Neural cell (in vitro differentiated cells): Measurements from ENCODE around the gene SPRY4.

ENCODE experiments used
- EZH2 ChIP-seq: fragments of 200-600, 300-800 bp; shearing (Covaris generic), sonication (generic); IDR thresholded peaks from 2 replicates; pipeline ENCODE4 v1.6.1; 2014; ENCODE audit warnings: antibody characterized with exemption, low read length, borderline replicate concordance, mild to moderate bottlenecking; ENCODE audit not compliant: insufficient read depth, poor library complexity, severe bottlenecking
- MXI1 ChIP-seq: fragments of 450-650 bp; conservative IDR thresholded peaks from 2 replicates; pipeline ENCODE4 v1.6.1; 2014; ENCODE audit warnings: antibody characterized with exemption, mild to moderate bottlenecking; ENCODE audit not compliant: poor library complexity, severe bottlenecking
- POLR2AphosphoS5 ChIP-seq: IDR thresholded peaks from 2 replicates; pipeline ENCODE4 v1.6.1; 2012
- TF ChIP-seq, protein P1 (sequence below): IDR thresholded peaks from 2 replicates; pipeline ENCODE4 v1.6.1; 2012; ENCODE audit warnings: borderline replicate concordance
- TF ChIP-seq, protein P2 (sequence below): fragments of 450-650 bp; IDR thresholded peaks from 2 replicates; pipeline ENCODE4 v1.5.1; 2014; ENCODE audit warnings: antibody characterized with exemption, mild to moderate bottlenecking, moderate library complexity; ENCODE audit not compliant: poor library complexity, severe bottlenecking

DNA sequence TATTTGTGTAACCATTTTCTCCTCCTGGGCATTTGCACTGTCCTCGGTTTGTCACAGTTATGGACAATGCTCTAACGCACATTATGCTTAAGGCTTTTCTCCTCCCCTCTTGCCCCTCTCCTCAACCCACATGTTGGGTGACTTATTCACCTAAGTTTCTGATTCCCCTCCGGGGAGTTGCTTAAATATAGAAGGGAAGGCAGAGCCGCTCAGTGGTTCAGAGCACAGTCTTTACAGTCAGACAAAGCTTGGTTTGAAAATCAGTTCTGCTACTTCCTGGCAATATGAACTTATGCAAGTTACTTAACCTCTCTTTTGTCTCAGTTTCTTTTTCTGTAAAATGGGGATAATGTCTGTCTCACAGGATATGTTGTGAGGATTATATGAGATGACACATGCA lies 41.2 kb upstream of the SPRY4 start:
- TF ChIP-seq, protein P1, sequence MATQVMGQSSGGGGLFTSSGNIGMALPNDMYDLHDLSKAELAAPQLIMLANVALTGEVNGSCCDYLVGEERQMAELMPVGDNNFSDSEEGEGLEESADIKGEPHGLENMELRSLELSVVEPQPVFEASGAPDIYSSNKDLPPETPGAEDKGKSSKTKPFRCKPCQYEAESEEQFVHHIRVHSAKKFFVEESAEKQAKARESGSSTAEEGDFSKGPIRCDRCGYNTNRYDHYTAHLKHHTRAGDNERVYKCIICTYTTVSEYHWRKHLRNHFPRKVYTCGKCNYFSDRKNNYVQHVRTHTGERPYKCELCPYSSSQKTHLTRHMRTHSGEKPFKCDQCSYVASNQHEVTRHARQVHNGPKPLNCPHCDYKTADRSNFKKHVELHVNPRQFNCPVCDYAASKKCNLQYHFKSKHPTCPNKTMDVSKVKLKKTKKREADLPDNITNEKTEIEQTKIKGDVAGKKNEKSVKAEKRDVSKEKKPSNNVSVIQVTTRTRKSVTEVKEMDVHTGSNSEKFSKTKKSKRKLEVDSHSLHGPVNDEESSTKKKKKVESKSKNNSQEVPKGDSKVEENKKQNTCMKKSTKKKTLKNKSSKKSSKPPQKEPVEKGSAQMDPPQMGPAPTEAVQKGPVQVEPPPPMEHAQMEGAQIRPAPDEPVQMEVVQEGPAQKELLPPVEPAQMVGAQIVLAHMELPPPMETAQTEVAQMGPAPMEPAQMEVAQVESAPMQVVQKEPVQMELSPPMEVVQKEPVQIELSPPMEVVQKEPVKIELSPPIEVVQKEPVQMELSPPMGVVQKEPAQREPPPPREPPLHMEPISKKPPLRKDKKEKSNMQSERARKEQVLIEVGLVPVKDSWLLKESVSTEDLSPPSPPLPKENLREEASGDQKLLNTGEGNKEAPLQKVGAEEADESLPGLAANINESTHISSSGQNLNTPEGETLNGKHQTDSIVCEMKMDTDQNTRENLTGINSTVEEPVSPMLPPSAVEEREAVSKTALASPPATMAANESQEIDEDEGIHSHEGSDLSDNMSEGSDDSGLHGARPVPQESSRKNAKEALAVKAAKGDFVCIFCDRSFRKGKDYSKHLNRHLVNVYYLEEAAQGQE, result no peak
- TF ChIP-seq MXI1 (no peak), EZH2 (no peak), POLR2AphosphoS5 (no peak)
- TF ChIP-seq, protein P2, sequence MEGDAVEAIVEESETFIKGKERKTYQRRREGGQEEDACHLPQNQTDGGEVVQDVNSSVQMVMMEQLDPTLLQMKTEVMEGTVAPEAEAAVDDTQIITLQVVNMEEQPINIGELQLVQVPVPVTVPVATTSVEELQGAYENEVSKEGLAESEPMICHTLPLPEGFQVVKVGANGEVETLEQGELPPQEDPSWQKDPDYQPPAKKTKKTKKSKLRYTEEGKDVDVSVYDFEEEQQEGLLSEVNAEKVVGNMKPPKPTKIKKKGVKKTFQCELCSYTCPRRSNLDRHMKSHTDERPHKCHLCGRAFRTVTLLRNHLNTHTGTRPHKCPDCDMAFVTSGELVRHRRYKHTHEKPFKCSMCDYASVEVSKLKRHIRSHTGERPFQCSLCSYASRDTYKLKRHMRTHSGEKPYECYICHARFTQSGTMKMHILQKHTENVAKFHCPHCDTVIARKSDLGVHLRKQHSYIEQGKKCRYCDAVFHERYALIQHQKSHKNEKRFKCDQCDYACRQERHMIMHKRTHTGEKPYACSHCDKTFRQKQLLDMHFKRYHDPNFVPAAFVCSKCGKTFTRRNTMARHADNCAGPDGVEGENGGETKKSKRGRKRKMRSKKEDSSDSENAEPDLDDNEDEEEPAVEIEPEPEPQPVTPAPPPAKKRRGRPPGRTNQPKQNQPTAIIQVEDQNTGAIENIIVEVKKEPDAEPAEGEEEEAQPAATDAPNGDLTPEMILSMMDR, result no peak
